HG02852 (cell line): ENCODE results near the gene NUDT15.

Experiments used
- ATAC-seq: cut with Tn5 transposase; IDR thresholded peaks from one replicate; pipeline ENCODE4 v1.9.1; 2021; ENCODE audit warnings: mild to moderate bottlenecking, moderate library complexity; ENCODE audit not compliant: unreplicated experiment

NUDT15 gene

DNA sequence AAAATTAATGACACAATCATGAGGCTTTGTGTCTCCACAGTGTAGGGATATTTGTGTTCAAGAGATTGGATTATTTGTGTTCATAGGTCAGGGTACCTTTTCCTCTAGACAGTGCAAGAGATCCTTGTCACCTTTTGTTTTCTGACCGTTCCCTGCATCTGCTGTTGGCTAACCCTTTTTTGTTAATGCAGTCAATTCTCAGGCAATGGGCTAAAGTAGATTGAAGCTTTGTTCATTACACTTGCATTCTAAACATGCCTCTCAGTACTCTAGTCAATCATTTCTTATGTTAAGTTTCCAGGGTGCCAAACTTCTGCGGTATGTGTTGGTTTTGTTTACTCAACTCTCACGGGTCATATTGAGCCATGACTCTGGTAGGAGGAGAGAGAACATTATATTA is 59.1 kb downstream of the NUDT15 start:
- no peak for ATAC-seq
